ENCODE data around the gene ADAMTS9.

DNA sequence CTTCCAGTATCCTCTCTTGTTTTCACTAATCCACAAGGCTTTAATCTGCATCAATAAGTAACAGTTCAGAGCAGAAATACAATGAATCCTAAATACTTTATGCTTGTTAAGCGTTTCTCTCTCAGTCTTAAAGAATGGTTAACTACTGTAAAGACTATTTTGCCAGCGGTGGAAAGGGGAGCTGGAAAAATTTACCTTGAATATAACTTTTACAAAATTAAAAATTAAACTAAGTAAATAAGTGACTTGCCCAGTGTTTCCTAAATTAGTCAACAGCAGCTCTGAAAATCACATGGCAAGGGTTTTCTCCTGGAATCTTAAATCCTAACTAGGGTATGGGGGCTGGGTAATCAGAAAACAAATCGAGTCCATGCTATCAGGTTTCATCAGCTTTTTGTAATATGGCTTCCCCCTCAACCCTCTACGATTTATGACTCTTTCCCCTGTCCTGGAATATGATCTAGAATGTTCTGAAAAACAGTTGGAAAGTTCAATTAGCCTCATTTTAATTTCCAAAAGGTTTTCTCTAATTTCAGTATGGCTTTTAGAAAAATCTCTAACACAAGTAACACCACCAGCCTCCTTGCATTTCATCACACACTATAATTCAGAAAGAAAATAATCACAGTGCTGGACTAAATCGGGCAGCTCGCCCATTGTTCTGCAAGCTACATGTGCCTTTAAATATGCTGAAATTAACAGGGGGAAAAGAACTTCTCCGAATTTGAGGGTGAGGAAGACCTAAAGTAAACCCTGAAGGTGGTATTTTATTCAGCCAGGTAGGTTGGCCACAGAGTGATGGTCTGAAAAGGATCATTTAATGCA is 133.5 kb downstream of the ADAMTS9 start:
- TF ChIP-seq, protein P1, sequence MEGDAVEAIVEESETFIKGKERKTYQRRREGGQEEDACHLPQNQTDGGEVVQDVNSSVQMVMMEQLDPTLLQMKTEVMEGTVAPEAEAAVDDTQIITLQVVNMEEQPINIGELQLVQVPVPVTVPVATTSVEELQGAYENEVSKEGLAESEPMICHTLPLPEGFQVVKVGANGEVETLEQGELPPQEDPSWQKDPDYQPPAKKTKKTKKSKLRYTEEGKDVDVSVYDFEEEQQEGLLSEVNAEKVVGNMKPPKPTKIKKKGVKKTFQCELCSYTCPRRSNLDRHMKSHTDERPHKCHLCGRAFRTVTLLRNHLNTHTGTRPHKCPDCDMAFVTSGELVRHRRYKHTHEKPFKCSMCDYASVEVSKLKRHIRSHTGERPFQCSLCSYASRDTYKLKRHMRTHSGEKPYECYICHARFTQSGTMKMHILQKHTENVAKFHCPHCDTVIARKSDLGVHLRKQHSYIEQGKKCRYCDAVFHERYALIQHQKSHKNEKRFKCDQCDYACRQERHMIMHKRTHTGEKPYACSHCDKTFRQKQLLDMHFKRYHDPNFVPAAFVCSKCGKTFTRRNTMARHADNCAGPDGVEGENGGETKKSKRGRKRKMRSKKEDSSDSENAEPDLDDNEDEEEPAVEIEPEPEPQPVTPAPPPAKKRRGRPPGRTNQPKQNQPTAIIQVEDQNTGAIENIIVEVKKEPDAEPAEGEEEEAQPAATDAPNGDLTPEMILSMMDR (IDR thresholded peaks at IDR 0.05): no peak
- no peak for TF ChIP-seq POLR2A (IDR thresholded peaks at IDR 0.05)
